Measurements from ENCODE around the gene TAS2R42.

DNA sequence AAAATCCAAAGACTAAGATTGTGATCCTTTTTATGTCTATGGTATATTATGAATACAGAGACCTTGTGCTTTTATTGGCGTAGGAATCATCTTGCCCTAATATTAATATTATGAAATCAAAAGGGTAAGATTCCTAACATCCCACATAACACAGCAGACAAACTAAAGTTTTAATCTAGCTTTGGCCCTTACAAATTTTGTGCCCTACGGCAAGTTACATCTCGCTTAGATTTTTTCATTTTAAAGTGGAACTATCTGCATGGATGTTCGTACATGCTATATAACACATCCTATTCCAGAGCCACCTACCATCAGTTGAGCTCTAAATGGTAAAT, 16.0 kb downstream of the TAS2R42 start:
- TF ChIP-seq POLR2A (IDR thresholded peaks at IDR 0.05; ENCODE audit: low read depth, low read length) (no peak), POLR2AphosphoS5 (IDR thresholded peaks at IDR 0.05; ENCODE audit: low read depth, low read length) (no peak), TAF1 (IDR thresholded peaks at IDR 0.05; ENCODE audit: borderline replicate concordance, low read depth, low read length) (no peak)
